GM19351 (cell line): ENCODE data around the gene MAGOHB.
"Not testable (repeated sequence)": the region's sequence is repeated elsewhere in the genome, so short reads cannot be mapped to it uniquely, and the experiment has no call there.

ENCODE experiments used
- ATAC-seq: cut with Tn5 transposase; IDR thresholded peaks from one replicate; pipeline ENCODE4 v1.9.1; 2021; ENCODE audit warnings: mild to moderate bottlenecking, moderate library complexity; ENCODE audit not compliant: unreplicated experiment

The MAGOHB gene

DNA sequence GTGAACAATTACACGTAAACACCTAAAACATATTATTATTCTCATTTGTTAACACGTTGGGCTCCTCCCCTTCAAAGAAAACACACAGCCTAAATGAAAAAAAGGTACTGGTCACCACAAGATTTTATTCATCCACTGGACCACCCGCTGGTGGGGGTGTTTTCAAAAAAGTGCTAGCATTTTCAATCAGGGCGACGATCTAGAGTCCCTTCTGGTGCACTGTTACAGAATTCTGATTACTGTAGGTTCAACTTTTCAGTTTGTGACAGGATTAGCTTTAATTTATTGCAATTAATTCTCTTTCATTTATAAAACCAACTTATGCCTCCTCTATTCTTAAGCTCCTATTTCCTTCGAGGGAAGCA lies 443 bp downstream of the MAGOHB start:
- peak; percentile 14 for ATAC-seq

DNA sequence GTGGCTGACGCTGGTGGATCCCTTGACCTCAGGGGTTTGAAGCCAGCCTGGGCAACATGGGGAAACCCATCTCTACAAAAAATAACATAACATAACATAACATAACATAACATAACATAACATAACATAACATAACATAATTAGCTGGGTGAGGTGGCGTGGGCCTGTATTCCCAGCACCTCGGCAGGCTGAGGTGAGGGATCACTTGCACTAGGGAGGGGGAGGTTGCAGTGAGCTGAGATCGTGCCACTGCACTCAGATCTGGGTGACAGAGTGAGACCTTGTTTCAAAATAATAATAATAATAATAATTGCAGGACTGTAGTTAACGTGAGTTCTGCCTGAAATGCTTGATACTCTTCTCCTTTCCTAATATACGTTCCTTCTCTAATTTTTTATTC lies 1.3 kb downstream of the MAGOHB start:
- ATAC-seq, result no peak

- ATAC-seq, result not testable (repeated sequence)
Measured at GRCh38 chr12:10611258-10611657, 2.2 kb downstream of the MAGOHB start.

DNA sequence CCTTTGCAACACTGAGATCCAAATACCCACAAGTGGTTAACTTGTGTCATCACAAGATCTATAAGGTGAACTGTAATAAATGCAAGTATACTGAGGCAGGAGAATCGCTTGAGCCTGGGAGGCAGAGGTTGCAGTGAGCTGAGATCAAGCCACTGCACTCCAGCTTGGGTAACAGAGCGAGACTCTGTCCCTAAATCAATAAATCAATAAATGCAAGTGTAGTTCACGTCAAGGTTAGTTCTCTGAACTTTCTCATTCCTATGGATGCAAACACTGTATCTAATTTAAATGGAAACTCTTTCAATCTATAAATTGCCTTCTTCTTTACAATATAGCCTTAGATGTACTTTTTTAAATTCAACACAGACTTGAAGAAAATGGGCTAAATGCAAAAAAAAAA lies 3.2 kb downstream of the MAGOHB start:
- no peak for ATAC-seq

GRCh38 chr12:10607885-10608458 lies 5.4 kb downstream of the MAGOHB start:
- no peak for ATAC-seq

- no peak for ATAC-seq
Measured at GRCh38 chr12:10601860-10602259, 11.5 kb downstream of the MAGOHB start.

DNA sequence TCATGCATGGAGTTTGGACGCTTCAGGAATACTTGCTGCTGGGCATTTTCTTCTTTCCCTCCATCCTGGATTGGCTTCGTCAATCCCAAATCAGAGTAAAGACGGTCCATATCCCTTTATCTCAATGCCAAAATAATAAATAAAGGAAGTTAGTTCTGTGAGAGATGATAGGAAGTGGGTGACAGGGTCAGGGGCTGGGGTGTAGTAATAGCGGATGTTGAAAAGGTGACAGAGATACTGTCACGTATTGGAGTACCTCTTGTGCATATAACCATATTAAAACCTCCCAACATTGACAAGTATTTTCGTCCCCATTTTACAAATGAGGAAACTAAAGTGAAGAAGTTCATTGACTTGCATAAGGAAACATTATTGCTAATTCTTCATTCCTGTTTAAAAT lies 12.4 kb downstream of the MAGOHB start:
- no peak for ATAC-seq

GRCh38 chr12:10595881-10596280 lies 17.5 kb downstream of the MAGOHB start:
- no peak for ATAC-seq

DNA sequence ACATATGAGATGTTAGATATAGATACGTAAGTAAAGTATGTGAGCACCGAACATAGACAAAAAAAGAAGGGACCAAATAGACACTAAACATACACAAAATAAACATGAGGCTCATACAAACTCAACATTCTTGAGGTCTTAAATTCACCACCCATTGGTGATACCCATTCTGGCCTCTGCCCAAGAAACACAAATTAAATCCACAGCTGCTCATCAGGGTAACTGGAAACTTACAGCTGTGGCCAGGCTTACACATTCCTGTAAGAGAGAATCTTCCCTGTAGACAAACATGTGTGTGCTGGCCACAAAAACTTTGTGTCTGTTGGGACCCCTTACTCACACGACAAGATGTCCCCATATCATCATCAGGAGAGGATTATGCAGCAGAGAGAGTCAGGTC lies 22.4 kb downstream of the MAGOHB start:
- no peak for ATAC-seq

DNA sequence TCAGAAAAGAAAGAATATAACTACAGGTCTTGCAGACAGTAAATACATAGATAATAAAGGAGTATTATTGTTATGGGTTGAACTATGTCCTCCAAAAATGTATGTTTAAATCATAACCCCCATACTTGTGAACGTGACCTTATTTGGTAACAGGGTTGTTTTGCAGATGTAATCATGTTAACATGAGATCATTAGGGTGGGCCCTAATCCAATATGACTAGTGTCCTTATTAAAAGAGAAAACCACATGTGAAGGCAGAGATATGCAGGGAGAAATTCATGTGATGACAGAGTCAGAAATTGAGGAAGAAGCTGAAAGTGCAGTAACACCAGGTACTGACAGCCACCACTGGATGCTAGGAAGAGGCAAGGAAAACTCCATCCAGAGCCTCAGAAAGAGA lies 29.0 kb downstream of the MAGOHB start:
- no peak for ATAC-seq

GRCh38 chr12:10582704-10583103 lies 30.7 kb downstream of the MAGOHB start:
- ATAC-seq, result no peak

DNA sequence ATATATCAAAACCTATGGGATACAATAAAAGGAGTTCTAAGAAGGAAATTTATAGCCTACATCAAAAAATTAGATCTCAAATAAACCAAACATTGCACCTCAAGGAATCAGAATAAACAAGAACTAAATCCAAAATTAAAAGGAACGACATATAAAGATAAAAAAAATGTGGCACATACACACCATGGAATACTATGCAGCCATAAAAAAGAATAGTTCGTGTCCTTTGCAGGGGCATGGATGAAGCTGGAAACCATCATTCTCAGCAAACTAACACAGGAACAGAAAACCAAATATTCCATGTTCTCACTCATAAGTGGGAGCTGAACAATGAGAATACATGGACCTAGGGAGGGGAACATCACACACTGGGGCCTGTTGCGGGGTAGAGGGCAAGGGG lies 31.3 kb downstream of the MAGOHB start:
- not testable (repeated sequence) for ATAC-seq

GRCh38 chr12:10574307-10574706 lies 39.1 kb downstream of the MAGOHB start:
- no peak for ATAC-seq

DNA sequence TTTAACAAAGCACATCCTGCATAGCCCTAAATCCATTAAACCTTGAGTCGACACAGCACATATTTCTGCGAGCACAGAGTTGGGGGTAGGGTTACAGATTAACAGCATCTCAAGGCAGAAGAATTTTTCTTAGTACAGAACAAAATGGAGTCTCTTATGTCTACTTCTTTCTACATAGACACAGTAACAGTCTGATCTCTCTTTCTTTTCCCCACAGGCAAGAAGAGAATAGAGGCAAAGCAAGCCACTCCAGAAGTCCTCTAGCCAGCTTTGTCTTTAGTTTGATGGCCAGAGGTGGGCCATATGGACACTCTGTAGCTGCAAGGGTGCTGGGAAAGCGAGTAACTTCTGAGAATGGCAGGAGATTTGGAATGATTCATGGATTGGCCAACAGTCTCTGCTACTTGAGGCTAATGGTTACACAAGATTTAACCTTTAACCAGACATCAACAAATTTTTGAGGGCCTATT lies 41.4 kb downstream of the MAGOHB start:
- not testable (repeated sequence) for ATAC-seq

DNA sequence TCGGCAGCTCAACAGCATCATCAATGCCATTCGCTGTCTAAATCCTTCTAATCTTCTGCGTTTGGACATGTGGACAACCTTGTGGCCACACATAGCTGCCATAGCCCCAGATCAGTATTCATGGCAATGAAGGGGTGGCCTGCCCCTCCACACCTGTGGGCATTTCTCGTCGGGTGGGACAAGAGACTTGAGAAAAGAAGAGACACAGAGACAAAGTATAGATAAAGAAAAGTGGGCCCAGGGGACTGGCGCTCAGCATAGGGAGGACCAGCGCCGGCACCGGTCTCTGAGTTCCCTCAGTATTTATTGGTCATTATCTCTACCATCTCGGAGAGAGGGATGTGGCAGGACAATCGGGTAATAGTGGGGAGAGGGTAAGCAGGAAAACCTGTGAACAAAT lies 42.3 kb downstream of the MAGOHB start:
- no peak for ATAC-seq

DNA sequence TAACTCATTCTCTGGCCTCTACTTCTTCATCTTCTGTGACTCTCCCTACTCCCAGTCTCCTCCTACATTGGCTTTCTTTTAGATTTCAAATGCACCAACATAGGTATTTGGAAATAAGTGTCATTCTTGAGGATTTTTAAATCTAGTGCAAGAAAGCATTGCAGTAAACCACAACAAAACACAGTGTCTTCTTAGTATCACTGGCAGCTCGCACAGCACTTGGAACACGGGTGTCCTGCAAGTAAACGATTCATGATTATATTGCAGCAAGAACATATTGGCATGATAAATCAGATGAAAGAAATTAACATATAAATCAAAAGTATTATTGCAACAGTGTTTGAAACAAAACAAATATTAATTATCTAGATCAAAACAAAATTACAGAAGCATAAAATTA lies 45.6 kb downstream of the MAGOHB start:
- ATAC-seq, result no peak

DNA sequence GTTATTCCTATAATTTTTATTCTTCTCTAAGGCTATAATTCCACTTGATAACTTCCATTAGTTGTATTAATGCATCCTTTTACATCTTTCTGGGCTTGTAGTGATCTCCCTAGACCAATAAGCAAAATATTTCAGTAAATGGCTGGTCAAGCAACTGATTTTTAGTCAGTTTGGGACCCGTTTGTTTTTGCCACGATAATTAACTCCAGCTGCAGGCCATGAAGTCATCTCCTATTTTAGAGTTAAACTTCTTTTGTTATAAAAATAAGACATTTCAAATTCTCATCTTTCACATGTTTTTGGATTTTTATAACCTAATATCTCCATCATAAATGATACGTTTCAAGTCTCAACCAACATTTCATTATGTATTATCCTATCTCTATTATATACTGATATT lies 49.4 kb downstream of the MAGOHB start:
- no peak for ATAC-seq

DNA sequence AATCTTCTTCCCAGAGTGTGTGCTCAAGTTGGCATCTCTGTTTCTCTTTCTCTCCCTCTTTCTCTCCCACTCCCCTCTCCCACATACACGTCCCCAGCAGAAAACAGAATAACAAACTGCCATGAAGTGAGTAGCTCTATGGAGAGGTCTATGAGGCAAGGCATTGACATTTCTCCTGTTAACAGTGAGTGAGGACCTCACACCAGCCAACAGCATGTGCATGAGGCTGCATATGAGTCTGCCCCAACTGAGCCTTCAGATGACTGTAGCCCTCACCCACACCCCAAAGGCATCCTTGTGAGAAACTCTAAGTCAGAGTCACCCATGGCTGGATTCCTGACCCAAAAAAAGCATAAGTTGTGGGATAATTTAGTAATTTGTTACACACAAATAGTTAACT lies 50.4 kb downstream of the MAGOHB start:
- ATAC-seq, result no peak

- no peak for ATAC-seq
Measured at GRCh38 chr12:10562306-10562933, 51.0 kb downstream of the MAGOHB start.

- ATAC-seq, result no peak
Measured at GRCh38 chr12:10559244-10559643, 54.2 kb downstream of the MAGOHB start.

DNA sequence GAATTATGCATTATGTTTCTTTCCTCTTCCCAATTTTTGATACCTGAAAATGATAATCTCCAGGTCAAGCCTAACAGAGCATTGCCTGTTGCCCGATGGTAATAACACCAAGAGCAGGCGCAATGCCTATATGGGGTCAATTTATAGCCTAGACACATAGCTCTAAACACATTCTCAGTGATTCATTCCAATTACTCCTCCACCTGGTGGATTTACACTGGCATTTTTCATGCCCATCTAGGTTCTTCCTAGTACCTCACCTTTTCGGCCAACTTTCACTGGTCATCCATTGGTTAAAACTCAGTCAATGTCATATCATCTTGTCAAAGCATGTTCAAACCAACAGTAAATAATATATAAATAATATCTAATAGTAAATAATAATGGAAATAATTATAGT lies 54.6 kb downstream of the MAGOHB start:
- no peak for ATAC-seq

- ATAC-seq, result no peak
Measured at GRCh38 chr12:10558301-10558700, 55.1 kb downstream of the MAGOHB start.

DNA sequence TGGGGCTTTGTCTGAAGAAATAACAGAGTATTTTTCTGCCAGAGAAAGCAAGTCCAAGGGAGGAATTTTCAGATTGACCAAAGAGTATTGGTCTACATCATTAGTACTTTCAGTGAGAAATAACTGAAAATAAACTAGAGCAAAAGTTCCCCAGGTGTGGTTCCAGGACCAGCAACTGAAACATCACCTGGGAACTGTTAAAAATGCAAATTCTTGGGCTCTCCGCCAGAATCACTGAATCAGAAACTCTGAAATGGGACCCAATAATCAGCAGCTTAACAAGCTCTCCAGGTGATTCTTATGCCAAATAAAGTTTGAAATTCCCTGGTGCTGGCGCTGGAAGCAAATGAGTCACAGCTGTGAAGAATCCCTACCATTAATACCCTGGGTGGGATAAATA lies 55.6 kb downstream of the MAGOHB start:
- no peak for ATAC-seq
